GM18870 (cell line): Measurements from ENCODE around the gene F7.

Experiments used
- ATAC-seq: cut with Tn5 transposase; IDR thresholded peaks from one replicate; pipeline ENCODE4 v1.9.1; 2021; ENCODE audit warnings: moderate library complexity; ENCODE audit not compliant: unreplicated experiment

F7 gene

DNA sequence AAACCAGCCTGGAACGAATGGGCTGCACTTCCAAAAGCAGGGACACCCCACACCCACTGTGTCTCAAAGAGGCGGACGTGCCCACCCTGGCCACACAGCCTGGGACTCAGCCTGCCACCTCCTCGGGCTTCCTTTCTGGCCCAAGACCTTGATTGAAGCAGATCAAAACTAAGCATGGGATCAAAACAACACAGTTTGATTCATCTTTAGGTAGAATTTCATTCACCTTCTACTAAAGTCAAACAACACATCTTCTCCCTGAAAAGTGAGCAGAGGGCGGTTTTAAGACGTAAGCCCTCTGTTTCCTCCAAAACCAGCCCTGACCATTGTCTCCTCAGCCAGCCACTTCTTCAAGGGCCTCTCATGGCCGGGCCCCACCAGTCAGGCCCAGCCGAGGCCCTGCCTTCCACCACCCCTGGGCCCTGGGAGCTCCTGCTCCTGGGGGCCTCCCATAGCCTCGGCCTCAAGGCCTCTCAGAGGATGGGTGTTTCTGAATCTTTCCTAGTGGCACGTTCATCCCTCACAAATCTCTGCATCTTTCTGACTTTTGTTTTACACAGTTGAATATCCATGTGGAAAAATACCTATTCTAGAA, 10.7 kb downstream of the F7 start:
- ATAC-seq = no peak

DNA sequence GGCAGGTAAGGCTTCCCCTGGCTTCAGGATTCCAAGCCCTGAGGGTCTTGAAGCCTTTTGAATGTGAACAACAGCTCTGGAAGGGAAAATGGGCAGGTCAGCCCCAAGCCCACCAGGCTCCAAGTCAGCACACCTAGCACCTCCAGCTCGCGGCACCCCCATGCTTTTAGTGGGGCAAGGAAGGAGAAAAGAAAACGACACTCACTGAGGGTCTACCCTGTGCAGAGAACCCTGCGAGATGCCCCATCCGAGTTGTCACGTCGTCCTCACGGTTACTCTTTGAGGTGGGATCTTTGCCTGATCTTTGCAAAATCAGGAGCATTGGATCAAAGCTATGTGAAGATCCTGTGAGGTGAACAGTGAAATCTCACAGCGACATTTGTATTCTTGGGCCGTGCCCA, 11.3 kb downstream of the F7 start:
- ATAC-seq = no peak

DNA sequence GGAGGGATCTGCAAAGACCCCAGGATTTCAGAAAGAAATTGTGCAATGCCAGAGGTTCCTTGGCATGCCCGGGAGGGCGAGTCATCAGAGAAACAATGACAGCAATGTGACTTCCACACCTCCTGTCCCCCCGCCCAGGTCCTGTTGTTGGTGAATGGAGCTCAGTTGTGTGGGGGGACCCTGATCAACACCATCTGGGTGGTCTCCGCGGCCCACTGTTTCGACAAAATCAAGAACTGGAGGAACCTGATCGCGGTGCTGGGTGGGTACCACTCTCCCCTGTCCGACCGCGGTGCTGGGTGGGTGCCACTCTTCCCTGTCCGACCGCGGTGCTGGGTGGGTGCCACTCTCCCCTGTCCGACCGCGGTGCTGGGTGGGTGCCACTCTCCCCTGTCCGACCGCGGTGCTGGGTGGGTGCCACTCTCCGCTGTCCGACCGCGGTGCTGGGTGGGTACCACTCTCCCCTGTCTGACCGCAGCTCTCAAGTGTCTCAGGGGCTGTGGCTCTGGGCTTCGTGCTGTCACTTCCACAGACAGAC, 11.8 kb downstream of the F7 start:
- ATAC-seq = no peak

DNA sequence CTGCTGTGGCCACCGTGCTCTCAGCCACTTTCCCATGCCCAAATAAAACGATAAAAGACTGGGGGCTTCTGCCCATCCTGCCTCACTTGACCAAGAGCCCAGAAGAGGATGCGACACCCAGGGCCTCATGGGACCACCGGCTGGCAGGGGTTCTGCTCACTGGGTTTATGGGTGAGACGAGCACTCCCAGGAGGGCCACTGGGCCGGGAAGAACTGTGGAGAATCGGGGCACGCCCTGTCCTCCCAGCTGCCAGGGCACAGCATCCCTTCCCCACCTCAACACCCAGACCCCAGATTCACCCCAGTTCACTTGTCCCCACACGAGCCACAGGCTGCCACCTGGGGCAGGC, 12.3 kb downstream of the F7 start:
- no peak for ATAC-seq

DNA sequence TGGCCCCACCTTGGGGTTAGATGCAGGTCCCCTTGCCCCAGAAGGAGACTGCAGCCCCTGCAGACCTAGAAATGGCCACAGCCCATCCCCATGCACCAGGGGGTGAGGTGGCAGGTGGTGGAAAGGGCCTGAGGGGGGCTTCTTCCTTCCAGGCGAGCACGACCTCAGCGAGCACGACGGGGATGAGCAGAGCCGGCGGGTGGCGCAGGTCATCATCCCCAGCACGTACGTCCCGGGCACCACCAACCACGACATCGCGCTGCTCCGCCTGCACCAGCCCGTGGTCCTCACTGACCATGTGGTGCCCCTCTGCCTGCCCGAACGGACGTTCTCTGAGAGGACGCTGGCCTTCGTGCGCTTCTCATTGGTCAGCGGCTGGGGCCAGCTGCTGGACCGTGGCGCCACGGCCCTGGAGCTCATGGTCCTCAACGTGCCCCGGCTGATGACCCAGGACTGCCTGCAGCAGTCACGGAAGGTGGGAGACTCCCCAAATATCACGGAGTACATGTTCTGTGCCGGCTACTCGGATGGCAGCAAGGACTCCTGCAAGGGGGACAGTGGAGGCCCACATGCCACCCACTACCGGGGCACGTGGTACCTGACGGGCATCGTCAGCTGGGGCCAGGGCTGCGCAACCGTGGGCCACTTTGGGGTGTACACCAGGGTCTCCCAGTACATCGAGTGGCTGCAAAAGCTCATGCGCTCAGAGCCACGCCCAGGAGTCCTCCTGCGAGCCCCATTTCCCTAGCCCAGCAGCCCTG, 12.8 kb downstream of the F7 start:
- ATAC-seq = no peak

DNA sequence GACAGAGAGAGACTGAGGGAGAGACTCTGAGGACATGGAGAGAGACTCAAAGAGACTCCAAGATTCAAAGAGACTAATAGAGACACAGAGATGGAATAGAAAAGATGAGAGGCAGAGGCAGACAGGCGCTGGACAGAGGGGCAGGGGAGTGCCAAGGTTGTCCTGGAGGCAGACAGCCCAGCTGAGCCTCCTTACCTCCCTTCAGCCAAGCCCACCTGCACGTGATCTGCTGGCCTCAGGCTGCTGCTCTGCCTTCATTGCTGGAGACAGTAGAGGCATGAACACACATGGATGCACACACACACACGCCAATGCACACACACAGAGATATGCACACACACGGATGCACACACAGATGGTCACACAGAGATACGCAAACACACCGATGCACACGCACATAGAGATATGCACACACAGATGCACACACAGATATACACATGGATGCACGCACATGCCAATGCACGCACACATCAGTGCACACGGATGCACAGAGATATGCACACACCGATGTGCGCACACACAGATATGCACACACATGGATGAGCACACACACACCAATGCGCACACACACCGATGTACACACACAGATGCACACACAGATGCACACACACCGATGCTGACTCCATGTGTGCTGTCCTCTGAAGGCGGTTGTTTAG, 13.7 kb downstream of the F7 start:
- no peak for ATAC-seq

DNA sequence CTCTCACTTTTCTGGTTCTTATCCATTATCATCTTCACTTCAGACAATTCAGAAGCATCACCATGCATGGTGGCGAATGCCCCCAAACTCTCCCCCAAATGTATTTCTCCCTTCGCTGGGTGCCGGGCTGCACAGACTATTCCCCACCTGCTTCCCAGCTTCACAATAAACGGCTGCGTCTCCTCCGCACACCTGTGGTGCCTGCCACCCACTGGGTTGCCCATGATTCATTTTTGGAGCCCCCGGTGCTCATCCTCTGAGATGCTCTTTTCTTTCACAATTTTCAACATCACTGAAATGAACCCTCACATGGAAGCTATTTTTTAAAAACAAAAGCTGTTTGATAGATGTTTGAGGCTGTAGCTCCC, 14.2 kb downstream of the F7 start:
- ATAC-seq = no peak

DNA sequence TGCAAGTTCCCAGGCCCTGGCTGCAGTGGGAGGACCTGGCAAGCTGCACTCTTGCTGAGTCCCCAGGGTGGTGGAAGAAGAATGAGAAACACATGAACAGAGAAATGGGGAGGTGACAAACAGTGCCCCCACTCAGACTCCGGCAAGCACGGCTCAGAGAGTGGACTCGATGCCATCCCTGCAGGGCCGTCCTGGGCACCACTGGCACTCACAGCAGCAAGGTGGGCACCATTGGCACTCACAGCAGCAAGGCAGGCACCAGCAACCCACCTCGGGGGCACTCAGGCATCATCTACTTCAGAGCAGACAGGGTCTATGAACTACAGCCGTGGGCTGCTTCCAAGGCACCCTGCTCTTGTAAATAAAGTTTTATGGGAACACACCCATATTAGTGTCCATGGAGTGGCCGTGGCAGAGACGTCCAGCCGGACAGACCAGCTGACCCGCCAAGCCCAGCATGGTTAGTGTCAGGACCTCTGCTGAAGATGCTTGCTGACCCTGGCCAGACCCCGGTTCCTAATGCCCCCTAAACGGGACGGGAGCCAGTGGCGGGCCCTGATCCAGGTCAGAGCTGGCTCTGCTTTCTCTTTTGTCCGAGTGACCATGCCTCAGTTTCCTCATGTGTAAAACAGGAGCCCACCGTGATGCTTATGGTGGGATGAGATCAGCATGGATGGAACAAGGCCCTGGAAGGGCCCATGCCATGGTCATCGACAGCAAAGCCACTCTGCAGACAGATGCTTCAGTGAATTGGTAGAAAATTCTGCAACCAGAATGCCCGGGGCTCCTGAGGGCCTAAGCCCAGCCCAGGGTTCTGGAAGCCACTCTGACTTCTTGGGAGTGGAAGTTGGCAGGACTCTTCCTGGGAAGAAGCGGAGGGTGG, 14.9 kb downstream of the F7 start:
- ATAC-seq = no peak

DNA sequence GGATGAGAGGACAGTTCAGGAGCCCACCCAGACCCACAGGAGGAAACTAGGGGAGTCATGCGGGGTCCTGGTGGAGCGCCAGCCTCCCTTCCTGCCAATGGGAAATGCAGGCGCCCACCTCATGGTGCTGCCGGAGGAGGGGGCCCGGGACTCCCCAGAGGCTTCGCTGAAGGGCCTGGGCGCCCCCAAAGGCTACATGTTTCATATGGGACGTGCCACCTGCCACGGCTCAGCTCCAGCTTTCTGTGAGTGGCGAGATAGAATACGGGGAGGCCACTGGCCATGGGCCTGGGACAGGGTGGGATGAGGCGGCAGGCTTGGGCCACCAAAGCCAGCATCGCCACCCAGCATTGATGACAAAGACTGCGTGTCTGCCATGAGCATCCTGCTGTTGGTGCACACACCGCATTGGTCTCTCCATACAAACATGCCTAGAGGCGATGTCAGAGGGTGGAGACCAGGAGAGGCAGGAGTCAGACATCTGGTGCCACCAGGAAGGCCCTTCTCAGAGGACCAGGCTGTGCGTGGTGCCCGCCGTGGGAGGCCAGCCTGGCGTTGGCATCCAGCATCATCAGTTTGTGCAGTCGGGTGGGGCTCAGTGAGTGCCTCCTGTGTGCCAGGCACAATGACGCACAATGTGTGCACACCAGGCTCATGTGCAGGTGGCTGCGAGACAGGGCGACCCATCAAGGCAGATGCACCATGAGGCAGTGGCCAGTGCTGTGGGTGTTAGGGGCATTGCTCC, 15.8 kb downstream of the F7 start:
- ATAC-seq = no peak

DNA sequence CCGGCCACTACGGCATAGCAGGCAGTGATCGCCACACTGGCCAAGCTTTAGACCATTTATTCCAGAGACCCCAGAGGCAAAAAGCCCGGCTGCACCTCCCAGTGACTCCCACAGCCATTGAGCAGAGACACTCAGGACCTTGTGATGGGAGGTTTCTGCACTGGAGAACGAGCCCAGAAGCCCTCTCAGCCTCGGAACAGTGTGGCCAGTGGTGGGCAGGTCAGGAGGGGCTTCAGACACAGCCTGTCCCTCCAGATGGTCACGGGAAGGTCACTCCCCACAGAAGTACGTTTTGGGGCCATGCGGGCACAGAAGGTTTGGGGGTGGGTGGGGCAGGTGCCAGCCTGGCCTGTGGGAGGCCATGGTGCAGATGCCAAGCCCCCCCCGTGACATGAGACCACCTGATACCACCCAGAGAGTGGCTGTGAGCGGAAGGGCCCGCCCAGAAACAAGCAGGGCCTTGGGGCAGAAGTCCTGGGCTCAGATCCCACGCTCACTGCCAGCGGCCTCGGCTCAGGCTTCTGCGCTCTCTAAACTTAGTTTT, 16.4 kb downstream of the F7 start:
- no peak for ATAC-seq

DNA sequence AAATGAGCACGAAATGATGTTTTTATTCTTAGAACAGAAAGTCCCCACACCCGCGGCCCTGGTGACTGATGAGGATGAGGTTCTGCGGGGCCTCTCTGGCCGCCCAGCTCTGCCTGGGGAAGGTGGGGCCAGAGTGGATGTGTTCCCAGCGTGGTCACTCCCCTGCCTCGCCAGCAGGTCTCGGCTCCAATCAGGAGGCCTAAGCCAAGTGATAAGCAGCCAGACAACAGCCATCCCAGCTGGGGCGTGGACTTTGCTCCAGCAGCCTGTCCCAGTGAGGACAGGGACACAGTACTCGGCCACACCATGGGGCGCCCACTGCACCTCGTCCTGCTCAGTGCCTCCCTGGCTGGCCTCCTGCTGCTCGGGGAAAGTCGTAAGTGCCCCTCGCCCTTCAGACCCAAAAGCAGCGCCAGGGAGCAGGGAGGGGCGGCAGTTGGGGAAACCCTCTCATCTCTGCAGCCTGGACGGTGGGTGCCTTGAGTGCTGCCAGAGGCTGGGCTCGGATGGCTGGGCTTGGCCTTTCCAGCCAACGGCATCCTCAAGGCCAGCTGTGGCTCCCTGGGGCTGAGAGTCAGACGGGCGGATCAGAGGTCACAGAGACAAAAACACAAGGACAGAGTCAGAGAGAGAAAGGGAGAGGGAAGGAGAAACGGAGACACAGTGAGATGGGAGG, 17.1 kb downstream of the F7 start, which contains the start of gene F10:
Gene F10 (plus strand): TSS at position 250 of the 676 bp plus-strand sequence. CDS start 57 bp downstream, at position 307.
- no peak for ATAC-seq

DNA sequence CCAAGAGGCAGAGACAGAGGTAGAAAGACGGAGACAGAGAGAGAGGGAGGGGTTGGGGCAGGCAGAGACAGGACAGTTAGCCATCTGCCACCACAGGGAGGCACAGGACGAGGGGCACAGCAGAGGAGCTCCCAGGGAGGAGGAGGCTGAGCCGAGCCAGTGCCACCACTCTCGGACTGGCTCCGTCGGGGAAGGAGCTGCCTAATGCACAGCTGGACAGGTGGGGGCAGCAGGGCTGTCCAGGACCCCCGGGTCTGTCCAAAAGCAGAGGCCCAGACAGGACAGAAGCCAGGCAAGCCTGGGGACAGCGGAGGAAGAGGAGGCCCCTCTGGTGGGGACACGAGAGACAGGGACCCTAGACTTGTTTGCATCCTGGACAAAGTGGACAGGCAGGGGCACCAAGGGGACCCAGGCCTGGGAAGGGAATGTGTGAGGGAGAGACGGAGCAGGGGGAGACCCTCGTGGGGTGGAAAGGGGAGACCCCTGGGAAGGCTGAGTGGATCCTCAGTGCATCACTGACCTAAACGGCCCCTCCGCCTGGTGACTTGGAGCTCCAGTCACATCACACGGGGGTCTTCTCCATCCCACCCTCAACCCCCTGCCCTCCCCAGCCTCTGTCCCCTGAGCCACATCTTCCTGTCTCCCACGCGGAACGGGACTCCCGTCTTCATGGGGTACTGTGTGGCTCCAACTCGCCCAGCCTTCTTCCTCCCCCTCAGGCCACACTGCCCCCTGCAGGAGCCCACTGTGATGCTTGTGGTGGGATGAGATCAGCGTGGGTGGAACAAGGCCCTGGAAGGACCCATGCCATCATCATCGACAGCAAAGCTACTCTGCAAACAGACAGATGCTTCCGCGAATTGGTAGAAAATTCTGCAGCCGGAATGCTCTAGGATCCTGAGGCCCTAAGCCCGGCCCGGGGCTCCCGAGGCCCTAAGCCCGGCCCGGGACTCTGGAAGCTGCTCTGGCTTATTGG, 17.9 kb downstream of the F7 start:
- ATAC-seq = no peak

DNA sequence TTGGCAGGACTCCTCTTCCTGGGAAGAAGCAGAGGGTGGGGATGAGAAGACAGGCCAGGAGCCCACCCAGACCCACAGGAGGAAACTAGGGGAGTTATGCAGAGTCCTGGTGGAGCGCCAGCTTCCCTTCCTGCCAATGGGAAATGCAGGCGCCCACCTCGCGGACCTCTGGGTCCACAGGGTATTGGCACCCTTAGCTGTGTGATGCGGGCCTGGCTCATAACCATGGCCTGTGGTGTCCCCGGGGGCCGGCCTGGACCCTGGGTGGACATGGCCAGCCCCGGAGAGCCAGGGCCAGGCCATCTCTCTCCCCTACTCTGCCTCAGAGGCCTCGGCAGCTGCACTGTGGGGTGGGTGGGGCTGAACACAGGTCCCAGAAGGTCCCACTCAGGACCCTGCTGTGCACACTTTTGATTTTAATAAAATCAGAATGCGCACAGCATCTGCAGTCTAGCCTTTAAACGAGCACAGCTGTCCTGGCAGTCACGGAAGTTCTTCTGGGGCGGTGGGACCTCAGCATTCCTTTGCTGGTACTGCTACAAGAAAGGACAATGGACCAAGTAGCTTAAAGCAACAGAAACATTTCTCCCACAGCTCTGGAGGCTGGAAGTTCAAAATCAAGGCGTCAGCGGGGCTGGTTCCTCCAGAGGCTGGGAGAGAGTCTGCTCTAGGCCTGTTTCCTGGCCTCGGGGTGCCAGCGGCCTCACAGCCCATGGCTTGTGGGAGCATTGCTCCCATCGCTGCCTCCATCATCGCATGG, 18.8 kb downstream of the F7 start:
- no peak for ATAC-seq

DNA sequence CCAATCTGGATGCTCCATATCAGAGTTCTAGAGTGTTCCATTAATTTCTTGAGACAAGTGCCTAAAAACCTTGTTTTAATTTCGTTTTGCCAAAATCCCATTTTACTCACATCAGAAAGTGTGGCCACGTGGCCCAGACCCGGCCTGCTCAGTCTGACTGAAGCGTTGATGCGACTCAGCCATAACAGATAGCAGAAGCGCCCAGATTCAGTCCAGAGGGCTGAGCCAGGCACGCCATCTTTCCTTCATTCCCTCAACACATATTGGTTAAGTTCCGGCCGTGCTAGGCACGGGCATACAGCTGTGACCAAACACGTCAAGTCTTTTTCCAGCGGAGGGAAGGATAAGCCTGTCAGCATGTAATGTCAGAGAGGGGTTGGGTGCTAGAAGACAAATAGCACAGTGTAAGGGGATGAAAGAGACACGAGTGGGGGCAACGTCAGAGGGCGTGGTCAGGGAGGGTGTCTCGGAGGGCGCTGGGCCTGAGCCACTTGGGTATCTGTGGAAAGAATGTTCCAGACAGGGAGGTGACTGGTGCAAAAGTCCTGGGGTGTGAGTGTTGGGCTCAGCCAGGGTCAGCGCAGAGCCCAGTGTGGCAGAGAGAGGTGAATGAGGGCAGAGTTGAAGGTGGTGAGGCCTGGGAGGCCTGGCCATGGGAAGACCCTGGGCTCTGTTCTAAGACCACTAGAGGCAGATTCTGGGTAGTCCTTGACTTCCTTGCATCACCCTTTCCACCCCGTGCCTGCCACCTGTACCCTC, 20.1 kb downstream of the F7 start:
- no peak for ATAC-seq

DNA sequence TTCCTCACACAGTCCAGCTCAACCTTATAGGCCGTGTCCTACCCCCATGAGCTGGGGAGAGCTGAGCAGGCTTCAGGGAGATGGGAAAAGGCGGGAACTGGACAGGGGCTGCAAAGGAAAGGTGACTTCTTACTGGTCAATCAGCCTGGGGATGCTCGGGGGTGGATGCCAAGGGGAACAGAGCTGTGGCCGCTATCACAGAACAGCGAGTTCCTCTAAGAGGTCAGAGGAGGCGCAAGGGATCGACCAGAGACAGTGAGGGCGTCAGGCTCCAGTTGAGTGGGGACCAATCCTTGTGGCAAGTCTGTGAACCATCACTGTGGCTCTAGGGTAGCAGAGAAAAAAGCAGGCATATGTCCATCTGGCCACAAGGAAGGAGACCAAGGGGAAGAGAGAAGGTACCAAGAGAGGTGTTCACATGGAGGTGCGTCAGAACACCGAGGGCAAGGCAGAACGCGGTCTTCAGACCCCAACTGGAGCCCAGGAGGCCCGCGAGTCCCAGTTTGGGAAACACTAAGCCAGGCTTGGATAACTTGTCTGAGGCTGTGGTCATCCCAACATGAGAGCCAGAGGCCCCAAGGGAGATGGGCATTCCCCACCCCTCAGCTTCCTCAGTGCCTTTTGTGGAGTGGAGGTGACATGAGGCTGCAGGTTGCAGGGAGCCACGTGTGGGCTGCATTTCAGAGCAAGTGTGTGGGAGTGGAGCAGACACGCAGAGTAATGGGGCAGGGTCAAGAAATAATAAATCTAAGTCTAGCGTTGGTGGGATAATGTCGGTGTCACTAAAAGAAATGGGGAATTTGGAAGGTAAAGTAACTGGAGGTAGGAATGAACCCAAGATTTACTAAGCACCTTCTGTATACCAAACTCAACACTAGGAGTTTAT, 20.9 kb downstream of the F7 start:
- ATAC-seq = no peak

DNA sequence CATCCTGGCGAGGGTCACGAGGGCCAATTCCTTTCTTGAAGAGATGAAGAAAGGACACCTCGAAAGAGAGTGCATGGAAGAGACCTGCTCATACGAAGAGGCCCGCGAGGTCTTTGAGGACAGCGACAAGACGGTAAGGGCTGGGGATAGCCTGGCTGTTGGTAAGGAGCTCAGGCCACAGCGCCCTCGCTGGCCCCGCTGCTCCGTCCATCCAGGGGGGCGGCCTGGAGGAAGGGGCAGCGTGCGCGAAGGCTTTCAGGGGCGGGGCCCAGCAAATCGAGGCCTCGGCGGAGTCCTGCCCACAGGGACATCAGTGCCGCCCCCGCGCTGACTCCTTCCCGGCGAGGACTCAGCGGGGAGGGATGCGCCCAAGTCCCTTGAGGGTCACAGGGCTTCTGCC, 23.9 kb downstream of the F7 start:
- ATAC-seq = no peak
